SK-N-SH (cell line): ENCODE results near the gene VMP1.

Experiments used
- FOSL2 ChIP-seq: IDR thresholded peaks from 2 replicates; pipeline ENCODE4 v1.4.0; 2012; ENCODE audit warnings: low read depth, mild to moderate bottlenecking, moderate library complexity, borderline replicate concordance
- POLR2AphosphoS5 ChIP-seq: IDR thresholded peaks from 2 replicates; pipeline ENCODE4 v1.6.1; 2012; ENCODE audit warnings: low read depth, low read length
- TF ChIP-seq, protein P1 (sequence below): IDR thresholded peaks from 2 replicates; pipeline ENCODE4 v1.4.0; 2012; ENCODE audit warnings: low read depth, borderline replicate concordance
- TF ChIP-seq, protein P2 (sequence below): fragments of 200-600 bp; sonication (generic); IDR thresholded peaks from 2 replicates; pipeline ENCODE4 v1.6.1; 2017; ENCODE audit warnings: antibody characterized with exemption, mild to moderate bottlenecking, moderate library complexity

DNA sequence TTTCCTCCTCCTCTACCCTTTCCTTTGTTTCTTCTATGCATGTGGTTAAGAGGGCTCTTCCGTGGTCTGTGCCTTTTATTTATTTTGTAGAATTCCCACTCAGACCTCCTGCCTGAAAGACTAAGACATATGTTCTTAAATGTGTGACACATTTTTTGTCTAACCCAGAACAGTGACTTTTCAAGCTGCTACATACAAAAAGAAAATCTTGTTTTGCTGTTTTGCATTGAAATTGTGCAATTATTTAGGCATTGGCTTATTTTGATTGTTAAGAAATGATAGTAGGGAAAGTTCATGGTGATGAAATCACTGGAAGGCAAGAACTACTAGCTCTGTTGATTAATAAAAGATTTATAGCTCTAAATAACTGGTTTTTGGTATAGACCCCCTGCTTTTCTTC lies 108.5 kb downstream of the VMP1 start:
- TF ChIP-seq FOSL2, result no peak
- TF ChIP-seq, protein P1, sequence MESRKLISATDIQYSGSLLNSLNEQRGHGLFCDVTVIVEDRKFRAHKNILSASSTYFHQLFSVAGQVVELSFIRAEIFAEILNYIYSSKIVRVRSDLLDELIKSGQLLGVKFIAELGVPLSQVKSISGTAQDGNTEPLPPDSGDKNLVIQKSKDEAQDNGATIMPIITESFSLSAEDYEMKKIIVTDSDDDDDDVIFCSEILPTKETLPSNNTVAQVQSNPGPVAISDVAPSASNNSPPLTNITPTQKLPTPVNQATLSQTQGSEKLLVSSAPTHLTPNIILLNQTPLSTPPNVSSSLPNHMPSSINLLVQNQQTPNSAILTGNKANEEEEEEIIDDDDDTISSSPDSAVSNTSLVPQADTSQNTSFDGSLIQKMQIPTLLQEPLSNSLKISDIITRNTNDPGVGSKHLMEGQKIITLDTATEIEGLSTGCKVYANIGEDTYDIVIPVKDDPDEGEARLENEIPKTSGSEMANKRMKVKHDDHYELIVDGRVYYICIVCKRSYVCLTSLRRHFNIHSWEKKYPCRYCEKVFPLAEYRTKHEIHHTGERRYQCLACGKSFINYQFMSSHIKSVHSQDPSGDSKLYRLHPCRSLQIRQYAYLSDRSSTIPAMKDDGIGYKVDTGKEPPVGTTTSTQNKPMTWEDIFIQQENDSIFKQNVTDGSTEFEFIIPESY, result no peak
- no peak for TF ChIP-seq POLR2AphosphoS5
- TF ChIP-seq, protein P2, sequence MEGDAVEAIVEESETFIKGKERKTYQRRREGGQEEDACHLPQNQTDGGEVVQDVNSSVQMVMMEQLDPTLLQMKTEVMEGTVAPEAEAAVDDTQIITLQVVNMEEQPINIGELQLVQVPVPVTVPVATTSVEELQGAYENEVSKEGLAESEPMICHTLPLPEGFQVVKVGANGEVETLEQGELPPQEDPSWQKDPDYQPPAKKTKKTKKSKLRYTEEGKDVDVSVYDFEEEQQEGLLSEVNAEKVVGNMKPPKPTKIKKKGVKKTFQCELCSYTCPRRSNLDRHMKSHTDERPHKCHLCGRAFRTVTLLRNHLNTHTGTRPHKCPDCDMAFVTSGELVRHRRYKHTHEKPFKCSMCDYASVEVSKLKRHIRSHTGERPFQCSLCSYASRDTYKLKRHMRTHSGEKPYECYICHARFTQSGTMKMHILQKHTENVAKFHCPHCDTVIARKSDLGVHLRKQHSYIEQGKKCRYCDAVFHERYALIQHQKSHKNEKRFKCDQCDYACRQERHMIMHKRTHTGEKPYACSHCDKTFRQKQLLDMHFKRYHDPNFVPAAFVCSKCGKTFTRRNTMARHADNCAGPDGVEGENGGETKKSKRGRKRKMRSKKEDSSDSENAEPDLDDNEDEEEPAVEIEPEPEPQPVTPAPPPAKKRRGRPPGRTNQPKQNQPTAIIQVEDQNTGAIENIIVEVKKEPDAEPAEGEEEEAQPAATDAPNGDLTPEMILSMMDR, result no peak
